Mucosa of descending colon (tissue), 3 donors: Measurements from ENCODE around the gene SLC15A1. TPM values are rescaled to one million over a fixed set of nuclear protein-coding genes. Genes with fewer than 3 reads are reported as not detected.

ENCODE experiments used
- ATAC-seq: fragments of 200-7000 bp; cut with Tn5 transposase; one replicate; pipeline ENCODE4 v1.9.1; 2020; ENCODE audit warnings: mild to moderate bottlenecking, moderate library complexity
- DNase-seq, 3 donors: peaks; one replicate each; pipeline ENCODE4 v3.0.0-alpha.2; 2020
- H3K36me3 ChIP-seq: fragments of 200-600 bp; one replicate; pipeline ENCODE4 v1.8.0; 2021; ENCODE audit warnings: low read depth, mild to moderate bottlenecking
- H3K4me1 ChIP-seq: fragments of 200-600 bp; one replicate; pipeline ENCODE4 v1.8.0; 2021; ENCODE audit warnings: low read depth, mild to moderate bottlenecking
- H3K4me3 ChIP-seq: fragments of 200-600 bp; one replicate; pipeline ENCODE4 v1.8.0; 2021; ENCODE audit warnings: mild to moderate bottlenecking
- H3K9me3 ChIP-seq: fragments of 200-600 bp; one replicate; pipeline ENCODE4 v1.8.0; 2021; ENCODE audit warnings: mild to moderate bottlenecking
- intact Hi-C, 2 donors: fragments of 100-400 bp; cut with DNase I in 1 of 2; cut with micrococcal nuclease in 1 of 2; formaldehyde crosslinking; loops; one replicate each; pipeline versions ENCODE4 v1.11.0 to v1.11.1; 2022; cut with DNase I, micrococcal nuclease
- total RNA-seq, 3 donors: library from RNA; stranded (reverse); fragmentation: NEBNext Ultra II Directional in 2 of 3; extraction: Animal tissue kit (Norgen Biotek cat#: 25700) in 2 of 3; gene quantifications; one replicate each; pipeline versions ENCODE4 v1.2.1 to v1.2.4, GENCODE V29; 2021 to 2023
- TF ChIP-seq, protein P1 (sequence below): fragments of 200-600 bp; IDR thresholded peaks from one replicate; pipeline ENCODE4 v1.8.0; 2022; ENCODE audit warnings: antibody characterized with exemption, mild to moderate bottlenecking
- donor health status: DM: no; HTN: no; CAD: no; lungs with moderate emphysema.
- donor health status: DM: no; HTN: no; CAD: no.
- donor health status: DM: no; HTN: yes; CAD: no.

SLC15A1 gene
- total RNA-seq, 3 donors from 2014 or later: 27.2 to 45.1 (median 37.9) TPM

DNA sequence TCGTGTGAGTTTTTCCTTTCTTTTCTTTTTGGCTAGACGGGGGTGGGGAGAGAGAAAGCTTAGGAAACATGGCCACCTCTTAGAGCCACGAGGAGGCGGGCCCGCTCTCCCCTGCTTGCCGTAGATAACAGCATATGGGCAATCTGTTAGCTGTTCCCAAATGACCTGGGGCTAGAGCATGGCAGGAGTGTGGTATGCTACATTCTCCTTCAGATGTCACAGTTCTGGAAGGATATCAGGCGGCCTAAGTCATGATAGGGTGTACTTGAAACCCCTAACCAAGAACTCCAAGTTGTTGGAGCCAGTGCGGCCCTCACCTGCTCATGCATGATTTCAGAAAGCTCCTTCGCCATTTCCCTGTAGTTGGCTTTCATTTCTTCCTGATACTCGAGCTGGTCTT, 44.3 kb upstream of the SLC15A1 start:
- intact Hi-C loops: no loop called here
- no peak for ATAC-seq
- H3K9me3 ChIP-seq: no peaks in the 10 kb centered on the region

DNA sequence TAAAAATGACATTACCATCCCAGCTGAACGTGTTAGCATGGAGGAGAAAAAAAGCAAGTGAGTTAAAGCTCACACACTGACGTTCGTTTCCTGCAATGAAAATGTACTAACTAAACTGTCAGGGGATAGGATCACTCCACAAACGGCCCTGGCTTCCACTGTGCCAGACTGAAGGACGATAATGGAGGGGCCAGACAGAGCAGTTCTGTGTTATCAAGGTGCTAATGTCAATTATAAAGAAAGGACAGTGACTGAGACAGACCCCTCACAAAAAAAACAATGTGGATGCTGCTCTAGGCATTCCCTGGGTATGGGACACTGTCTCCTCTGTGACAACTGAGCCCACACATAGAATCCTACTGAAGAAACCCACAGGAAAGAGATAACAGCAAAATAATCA, 43.7 kb upstream of the SLC15A1 start:
- no peaks in the 10 kb centered on the region for H3K9me3 ChIP-seq
- no peaks in the 10 kb centered on the region for H3K4me1 ChIP-seq
- TF ChIP-seq, protein P1, sequence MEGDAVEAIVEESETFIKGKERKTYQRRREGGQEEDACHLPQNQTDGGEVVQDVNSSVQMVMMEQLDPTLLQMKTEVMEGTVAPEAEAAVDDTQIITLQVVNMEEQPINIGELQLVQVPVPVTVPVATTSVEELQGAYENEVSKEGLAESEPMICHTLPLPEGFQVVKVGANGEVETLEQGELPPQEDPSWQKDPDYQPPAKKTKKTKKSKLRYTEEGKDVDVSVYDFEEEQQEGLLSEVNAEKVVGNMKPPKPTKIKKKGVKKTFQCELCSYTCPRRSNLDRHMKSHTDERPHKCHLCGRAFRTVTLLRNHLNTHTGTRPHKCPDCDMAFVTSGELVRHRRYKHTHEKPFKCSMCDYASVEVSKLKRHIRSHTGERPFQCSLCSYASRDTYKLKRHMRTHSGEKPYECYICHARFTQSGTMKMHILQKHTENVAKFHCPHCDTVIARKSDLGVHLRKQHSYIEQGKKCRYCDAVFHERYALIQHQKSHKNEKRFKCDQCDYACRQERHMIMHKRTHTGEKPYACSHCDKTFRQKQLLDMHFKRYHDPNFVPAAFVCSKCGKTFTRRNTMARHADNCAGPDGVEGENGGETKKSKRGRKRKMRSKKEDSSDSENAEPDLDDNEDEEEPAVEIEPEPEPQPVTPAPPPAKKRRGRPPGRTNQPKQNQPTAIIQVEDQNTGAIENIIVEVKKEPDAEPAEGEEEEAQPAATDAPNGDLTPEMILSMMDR: no peak
- no peak overlapping the region for H3K4me3 ChIP-seq
- DNase-seq (no peak), ATAC-seq (no peak)
- no peaks in the 10 kb centered on the region for H3K36me3 ChIP-seq
- intact Hi-C loops: no loop called here

More for the DNA sequence above, 44.3 kb upstream of the SLC15A1 start:
- no peaks in the 10 kb centered on the region for H3K36me3 ChIP-seq
- no peak overlapping the region for H3K4me3 ChIP-seq
- TF ChIP-seq, protein P1: no peak
- no peaks in the 10 kb centered on the region for H3K4me1 ChIP-seq
- DNase-seq: no peak

GRCh38 chr13:98795220-98795619, 42.7 kb upstream of the SLC15A1 start:
- H3K9me3 ChIP-seq: no peaks in the 10 kb centered on the region
- DNase-seq (no peak), ATAC-seq (no peak)
- no peaks in the 10 kb centered on the region for H3K36me3 ChIP-seq
- TF ChIP-seq, protein P1: no peak
- H3K4me3 ChIP-seq: no peak overlapping the region
- no peaks in the 10 kb centered on the region for H3K4me1 ChIP-seq
- intact Hi-C loops: no loop called here

GRCh38 chr13:98794498-98794897, 42.0 kb upstream of the SLC15A1 start:
- ATAC-seq (no peak), DNase-seq (no peak)
- Histone ChIP-seq H3K4me1 (no peaks in the 10 kb centered on the region), H3K9me3 (no peaks in the 10 kb centered on the region), H3K4me3 (no peak overlapping the region), H3K36me3 (no peaks in the 10 kb centered on the region)
- intact Hi-C loops: no loop called here
- TF ChIP-seq, protein P1: no peak

DNA sequence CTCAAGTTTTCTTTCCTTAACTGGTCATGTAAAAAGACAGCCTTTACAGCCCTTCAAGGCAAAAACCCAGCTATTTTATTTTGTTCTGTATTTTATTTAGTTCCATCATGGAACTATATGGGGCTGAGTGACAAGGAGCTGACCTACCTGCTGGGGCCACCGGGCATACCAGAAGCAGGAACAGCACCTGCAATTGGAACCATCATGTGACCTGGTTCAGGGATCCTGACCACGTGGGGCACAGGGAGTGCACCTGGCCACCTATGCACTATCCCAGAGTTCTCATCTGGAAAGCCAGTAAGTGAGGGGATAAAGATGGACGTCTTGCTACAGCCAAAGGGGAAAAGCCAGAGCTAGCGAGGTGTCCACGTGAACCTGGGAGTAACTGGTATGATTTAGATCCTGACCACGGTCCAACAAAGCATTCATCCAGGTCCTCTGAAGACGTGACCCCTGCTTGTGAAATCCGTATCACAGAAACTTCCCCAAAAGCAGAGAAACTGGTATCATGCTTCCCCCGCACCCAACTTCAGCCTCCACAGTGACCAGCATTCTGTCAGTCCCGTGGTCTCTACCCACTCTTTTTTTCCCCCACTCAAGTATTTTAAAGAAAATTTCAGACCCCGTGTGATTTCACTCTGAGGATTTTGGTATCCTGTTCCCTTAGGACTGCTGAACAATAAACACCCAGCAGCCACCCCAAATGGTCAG, 40.5 kb upstream of the SLC15A1 start:
- intact Hi-C loops: no loop called here
- H3K36me3 ChIP-seq: no peaks in the 10 kb centered on the region
- TF ChIP-seq, protein P1: no peak
- no peaks in the 10 kb centered on the region for H3K4me1 ChIP-seq
- no peaks in the 10 kb centered on the region for H3K9me3 ChIP-seq
- DNase-seq (no peak), ATAC-seq (peak; percentile 61)
- no peak overlapping the region for H3K4me3 ChIP-seq
